ENCODE measurements around the gene PGLYRP2. TPM values are rescaled to one million over a fixed set of nuclear protein-coding genes. Genes with fewer than 3 reads are reported as not detected.
"Not testable (repeated sequence)": the region's sequence is repeated elsewhere in the genome, so short reads cannot be mapped to it uniquely, and the experiment has no call there.

The PGLYRP2 gene
- total RNA-seq, 1 experiment from 2014 or later, result not detected

GRCh38 chr19:15502264-15502663 is 23.0 kb upstream of the PGLYRP2 start:
- Histone ChIP-seq H3K4me3 (ENCODE audit: insufficient read depth, low read depth, low read length) (no peak overlapping the region), H3K36me3 (replicated peaks; ENCODE audit: control insufficient read depth, insufficient read depth, low read length) (no peaks in the 10 kb centered on the region), H3K27me3 (ENCODE audit: control insufficient read depth, insufficient read depth, low read length) (no peaks in the 10 kb centered on the region)
- DNase-seq, result no peak

- no peak for DNase-seq
- no peak overlapping the region for H3K4me3 ChIP-seq (ENCODE audit: insufficient read depth, low read depth, low read length)
- no peaks in the 10 kb centered on the region for H3K36me3 ChIP-seq (replicated peaks; ENCODE audit: control insufficient read depth, insufficient read depth, low read length)
- H3K27me3 ChIP-seq (ENCODE audit: control insufficient read depth, insufficient read depth, low read length), result no peaks in the 10 kb centered on the region
These were observed 22.3 kb upstream of the PGLYRP2 start for GRCh38 chr19:15501596-15501995.

DNA sequence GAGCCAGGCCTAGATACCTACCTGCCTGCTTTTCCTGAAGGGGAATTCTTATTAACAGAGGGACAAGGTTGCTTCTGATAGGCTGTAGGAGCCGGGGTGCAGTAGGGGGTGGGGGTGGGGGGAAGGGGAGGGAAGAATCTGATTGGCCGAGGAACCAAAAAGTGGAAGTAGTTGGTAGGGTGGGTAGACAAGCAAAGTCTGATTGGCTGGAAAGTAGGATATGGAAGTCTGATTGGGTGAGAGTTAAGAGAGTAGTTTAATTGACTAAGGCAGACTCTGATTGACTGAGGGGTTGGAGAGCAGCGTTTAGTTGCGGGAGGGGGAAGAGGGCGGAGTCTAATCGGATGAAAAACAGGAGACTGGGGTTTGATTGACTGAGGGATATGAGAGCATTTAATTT is 19.6 kb upstream of the PGLYRP2 start:
- Histone ChIP-seq H3K36me3 (replicated peaks; ENCODE audit: control insufficient read depth, insufficient read depth, low read length) (no peaks in the 10 kb centered on the region), H3K27me3 (ENCODE audit: control insufficient read depth, insufficient read depth, low read length) (no peaks in the 10 kb centered on the region), H3K4me3 (ENCODE audit: insufficient read depth, low read depth, low read length) (no peak overlapping the region)
- DNase-seq, result no peak

- Histone ChIP-seq H3K27me3 (ENCODE audit: control insufficient read depth, insufficient read depth, low read length) (no peaks in the 10 kb centered on the region), H3K36me3 (replicated peaks; ENCODE audit: control insufficient read depth, insufficient read depth, low read length) (no peaks in the 10 kb centered on the region), H3K4me3 (ENCODE audit: insufficient read depth, low read depth, low read length) (no peak overlapping the region)
- DNase-seq, result no peak
These were observed 19.0 kb upstream of the PGLYRP2 start for GRCh38 chr19:15498156-15498858.

- H3K4me3 ChIP-seq (ENCODE audit: insufficient read depth, low read depth, low read length), result no peak overlapping the region
- no peaks in the 10 kb centered on the region for H3K36me3 ChIP-seq (replicated peaks; ENCODE audit: control insufficient read depth, insufficient read depth, low read length)
- H3K27me3 ChIP-seq (ENCODE audit: control insufficient read depth, insufficient read depth, low read length), result no peaks in the 10 kb centered on the region
- no peak for DNase-seq
These were observed 15.8 kb upstream of the PGLYRP2 start for GRCh38 chr19:15495151-15495550.

DNA sequence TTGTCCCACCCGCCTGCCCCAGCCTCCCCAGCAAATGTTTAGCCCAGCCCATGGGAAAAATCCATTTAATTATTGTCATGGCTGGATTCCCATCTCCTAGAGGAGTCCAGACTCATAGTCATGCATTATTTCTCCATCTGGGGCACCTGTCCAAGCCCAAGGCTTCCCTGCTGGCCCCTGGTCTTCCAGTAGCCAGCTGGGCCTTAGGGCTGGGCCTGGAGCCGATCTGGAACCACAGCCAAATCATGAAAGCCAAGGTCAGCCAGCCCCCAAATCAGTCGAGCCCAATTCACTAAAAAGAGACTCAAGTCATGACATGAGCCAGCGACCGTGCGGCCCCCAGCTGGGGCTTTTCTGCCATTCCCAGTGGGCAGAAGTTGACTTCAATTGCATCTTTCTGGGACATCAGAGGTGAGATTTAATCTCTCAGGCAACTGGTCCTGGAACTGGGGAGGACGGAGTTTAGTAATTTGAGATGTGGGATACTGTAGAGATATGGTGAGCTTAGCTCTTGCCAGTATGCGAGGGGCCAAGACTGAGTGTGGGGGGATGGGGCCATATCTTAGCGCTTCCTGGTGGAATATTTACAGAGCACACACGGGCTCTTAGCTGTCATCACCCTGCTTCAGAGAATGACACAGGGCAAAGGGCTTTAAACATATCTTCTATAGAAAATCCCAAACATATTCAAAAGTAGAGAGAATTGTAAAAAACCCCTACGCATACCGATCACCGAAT is 9.4 kb upstream of the PGLYRP2 start:
- Histone ChIP-seq H3K4me3 (ENCODE audit: insufficient read depth, low read depth, low read length) (no peak overlapping the region), H3K27me3 (ENCODE audit: control insufficient read depth, insufficient read depth, low read length) (no peaks in the 10 kb centered on the region), H3K36me3 (replicated peaks; ENCODE audit: control insufficient read depth, insufficient read depth, low read length) (no peaks in the 10 kb centered on the region)
- no peak for DNase-seq

DNA sequence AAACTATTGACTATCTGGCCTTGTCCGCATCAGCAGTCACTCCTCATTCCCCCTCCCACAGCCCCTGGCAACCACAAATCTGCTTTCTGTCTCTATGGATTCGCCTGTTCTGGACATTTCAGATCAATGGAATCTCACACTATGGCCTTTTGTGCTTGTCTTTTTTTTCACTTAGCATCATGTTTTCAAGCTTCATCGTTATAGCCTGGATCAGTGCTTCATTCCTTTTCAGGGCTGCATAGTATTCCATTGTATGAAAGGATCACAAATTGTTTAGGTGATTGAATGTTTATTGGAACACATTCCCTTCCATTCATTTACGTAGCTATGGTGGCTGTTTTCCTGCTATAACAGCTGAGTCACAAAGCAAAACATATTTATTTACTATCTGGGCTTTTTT is 7.7 kb upstream of the PGLYRP2 start:
- no peak for DNase-seq
- no peaks in the 10 kb centered on the region for H3K36me3 ChIP-seq (replicated peaks; ENCODE audit: control insufficient read depth, insufficient read depth, low read length)
- H3K27me3 ChIP-seq (ENCODE audit: control insufficient read depth, insufficient read depth, low read length), result no peaks in the 10 kb centered on the region
- H3K4me3 ChIP-seq (ENCODE audit: insufficient read depth, low read depth, low read length), result no peak overlapping the region

- not testable (repeated sequence) for H3K4me3 ChIP-seq (ENCODE audit: insufficient read depth, low read depth, low read length); H3K36me3 ChIP-seq (replicated peaks; ENCODE audit: control insufficient read depth, insufficient read depth, low read length); DNase-seq; H3K27me3 ChIP-seq (ENCODE audit: control insufficient read depth, insufficient read depth, low read length)
These were observed 6.5 kb upstream of the PGLYRP2 start for GRCh38 chr19:15485768-15486167.

DNA sequence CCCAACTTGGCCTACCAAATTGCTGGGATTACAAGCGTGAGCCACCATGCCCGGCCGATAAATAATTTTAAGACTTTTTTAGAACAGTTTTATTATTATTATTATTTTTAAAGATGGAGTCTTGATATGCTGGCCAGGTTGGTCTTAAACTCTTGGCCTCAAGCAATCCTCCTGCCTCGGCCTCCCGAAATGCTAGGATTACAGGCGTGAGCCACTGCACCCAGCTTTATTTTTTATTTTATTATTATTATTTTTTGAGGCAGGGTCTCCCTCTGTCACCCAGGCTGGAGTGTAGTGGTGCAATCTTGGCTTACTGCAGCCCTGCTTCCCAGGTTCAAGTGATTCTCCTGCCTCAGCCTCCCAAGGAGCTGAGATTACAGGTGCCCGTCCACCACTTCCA is 1.7 kb upstream of the PGLYRP2 start:
- not testable (repeated sequence) for H3K36me3 ChIP-seq (replicated peaks; ENCODE audit: control insufficient read depth, insufficient read depth, low read length); H3K4me3 ChIP-seq (ENCODE audit: insufficient read depth, low read depth, low read length); DNase-seq; H3K27me3 ChIP-seq (ENCODE audit: control insufficient read depth, insufficient read depth, low read length)

GRCh38 chr19:15476325-15476724 is 3.0 kb downstream of the PGLYRP2 start:
- H3K4me3 ChIP-seq (ENCODE audit: insufficient read depth, low read depth, low read length), result no peak overlapping the region
- DNase-seq, result no peak
- no peaks in the 10 kb centered on the region for H3K27me3 ChIP-seq (ENCODE audit: control insufficient read depth, insufficient read depth, low read length)
- H3K36me3 ChIP-seq (replicated peaks; ENCODE audit: control insufficient read depth, insufficient read depth, low read length), result no peaks in the 10 kb centered on the region

GRCh38 chr19:15475611-15476010 is 3.7 kb downstream of the PGLYRP2 start:
- Histone ChIP-seq H3K4me3 (ENCODE audit: insufficient read depth, low read depth, low read length) (no peak overlapping the region), H3K36me3 (replicated peaks; ENCODE audit: control insufficient read depth, insufficient read depth, low read length) (no peaks in the 10 kb centered on the region), H3K27me3 (ENCODE audit: control insufficient read depth, insufficient read depth, low read length) (no peaks in the 10 kb centered on the region)
- DNase-seq, result no peak

DNA sequence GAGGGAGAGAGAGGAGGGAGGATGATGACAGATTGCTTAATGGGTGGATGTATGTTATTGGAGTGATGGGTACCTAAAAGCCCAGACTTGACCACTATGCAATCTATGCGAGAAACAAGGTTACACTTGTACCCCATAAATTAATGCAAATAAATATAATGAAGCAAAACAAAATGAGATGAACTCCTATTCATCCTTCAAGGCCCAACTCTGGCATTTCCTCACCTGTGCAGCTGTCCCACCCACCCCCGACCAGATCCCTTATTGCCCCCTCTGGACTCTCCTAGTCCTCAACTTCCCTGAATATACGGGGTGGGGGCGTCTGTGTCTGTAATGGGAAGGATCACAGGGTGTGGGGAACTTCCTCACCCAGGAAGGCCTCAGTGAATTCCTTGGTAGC is 4.1 kb downstream of the PGLYRP2 start:
- Histone ChIP-seq H3K27me3 (ENCODE audit: control insufficient read depth, insufficient read depth, low read length) (no peaks in the 10 kb centered on the region), H3K4me3 (ENCODE audit: insufficient read depth, low read depth, low read length) (no peak overlapping the region), H3K36me3 (replicated peaks; ENCODE audit: control insufficient read depth, insufficient read depth, low read length) (no peaks in the 10 kb centered on the region)
- no peak for DNase-seq

GRCh38 chr19:15473821-15474220 is 5.5 kb downstream of the PGLYRP2 start:
- H3K4me3 ChIP-seq (ENCODE audit: insufficient read depth, low read depth, low read length), result not testable (repeated sequence)

DNA sequence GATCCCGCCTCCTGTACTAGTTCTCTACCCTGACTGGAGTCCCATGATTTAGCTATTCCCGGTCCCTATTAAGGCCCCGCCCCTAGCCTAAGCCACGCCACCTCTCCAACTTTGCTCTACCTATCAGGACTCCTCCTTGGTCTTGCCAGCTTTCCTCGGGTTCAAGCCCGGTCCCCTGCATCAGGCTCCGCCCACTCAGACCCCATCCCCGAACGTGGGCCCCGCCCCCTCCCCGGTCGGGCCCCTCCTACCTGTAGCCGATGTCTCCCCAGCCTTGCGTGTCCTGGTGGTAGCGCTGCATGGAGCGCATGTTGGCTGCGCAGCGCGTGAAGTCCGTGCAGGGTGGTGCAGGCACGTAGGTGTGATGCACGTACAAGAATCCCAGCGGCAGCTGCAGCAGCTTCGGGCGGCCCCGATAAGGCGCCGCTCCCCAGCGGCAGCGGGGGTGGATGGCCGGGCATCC is 7.6 kb downstream of the PGLYRP2 start:
- H3K4me3 ChIP-seq (ENCODE audit: insufficient read depth, low read depth, low read length), result no peak overlapping the region
- H3K36me3 ChIP-seq (replicated peaks; ENCODE audit: control insufficient read depth, insufficient read depth, low read length), result no peaks in the 10 kb centered on the region
- DNase-seq, result peak; percentile 65
- H3K27me3 ChIP-seq (ENCODE audit: control insufficient read depth, insufficient read depth, low read length), result peaks cover 17% of the 10 kb centered on the region; the same call in 1 of the 2 replicates

More at GRCh38 chr19:15473821-15474220, 5.5 kb downstream of the PGLYRP2 start:
- peaks cover 12% of the 10 kb centered on the region; the same call in 1 of the 2 replicates for H3K27me3 ChIP-seq (ENCODE audit: control insufficient read depth, insufficient read depth, low read length)
- not testable (repeated sequence) for DNase-seq; H3K36me3 ChIP-seq (replicated peaks; ENCODE audit: control insufficient read depth, insufficient read depth, low read length)

Data from H7 (cell line).